IMR-90 (cell line): ENCODE results near the gene TEKT5.

Experiments used
- CHD1 ChIP-seq: IDR thresholded peaks from 2 replicates; pipeline ENCODE4 v1.6.1; 2012; ENCODE audit warnings: low read depth, low read length, improper control_type of control experiment
- ELK1 ChIP-seq: fragments of 150-350 bp; IDR thresholded peaks from 2 replicates; pipeline ENCODE4 v1.6.1; 2016; ENCODE audit warnings: low read depth, mild to moderate bottlenecking, low read length, moderate library complexity, borderline replicate concordance
- FOS ChIP-seq: fragments of 150-350 bp; IDR thresholded peaks from 2 replicates; pipeline ENCODE4 v1.6.1; 2016; ENCODE audit warnings: low read depth, low read length
- MAFK ChIP-seq: IDR thresholded peaks from 2 replicates; pipeline ENCODE4 v1.6.1; 2012; ENCODE audit warnings: low read depth, low read length, improper control_type of control experiment
- POLR2A ChIP-seq: IDR thresholded peaks from 2 replicates; pipeline ENCODE4 v1.6.1; 2012; ENCODE audit warnings: mild to moderate bottlenecking, low read depth, low read length
- RAD21 ChIP-seq: IDR thresholded peaks from 2 replicates; pipeline ENCODE4 v1.6.1; 2012; ENCODE audit warnings: low read length, improper control_type of control experiment
- RFX5 ChIP-seq: IDR thresholded peaks from 2 replicates; pipeline ENCODE4 v1.8.0; 2012; ENCODE audit warnings: low read depth, mild to moderate bottlenecking, low read length, moderate library complexity
- TF ChIP-seq, protein P1 (sequence below): conservative IDR thresholded peaks from 2 replicates; pipeline ENCODE4 v1.5.1; 2012; ENCODE audit warnings: mild to moderate bottlenecking, low read depth, low read length, improper control_type of control experiment

DNA sequence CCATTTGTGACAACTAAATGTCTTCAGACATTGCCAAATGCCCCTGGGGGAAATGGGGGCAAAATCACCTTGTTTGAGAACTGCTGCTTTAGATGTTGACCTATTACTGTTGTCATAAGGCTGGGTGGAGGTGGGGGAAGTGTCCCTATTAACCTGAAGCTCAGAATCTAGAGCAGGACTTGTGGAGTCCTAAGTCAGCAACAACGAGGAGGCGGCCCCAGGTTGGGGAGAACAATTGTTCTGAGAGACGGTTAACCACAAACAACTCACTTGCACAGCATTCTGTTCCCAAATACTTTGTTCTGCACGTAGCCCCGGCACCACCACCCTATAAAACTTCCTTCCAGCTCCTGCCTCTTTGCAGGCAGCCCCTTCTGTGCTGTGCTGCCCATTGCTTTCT is 32.5 kb downstream of the TEKT5 start:
- TF ChIP-seq CHD1 (no peak), POLR2A (no peak), FOS (no peak), RFX5 (no peak), RAD21 (no peak), ELK1 (no peak), MAFK (no peak)
- TF ChIP-seq, protein P1, sequence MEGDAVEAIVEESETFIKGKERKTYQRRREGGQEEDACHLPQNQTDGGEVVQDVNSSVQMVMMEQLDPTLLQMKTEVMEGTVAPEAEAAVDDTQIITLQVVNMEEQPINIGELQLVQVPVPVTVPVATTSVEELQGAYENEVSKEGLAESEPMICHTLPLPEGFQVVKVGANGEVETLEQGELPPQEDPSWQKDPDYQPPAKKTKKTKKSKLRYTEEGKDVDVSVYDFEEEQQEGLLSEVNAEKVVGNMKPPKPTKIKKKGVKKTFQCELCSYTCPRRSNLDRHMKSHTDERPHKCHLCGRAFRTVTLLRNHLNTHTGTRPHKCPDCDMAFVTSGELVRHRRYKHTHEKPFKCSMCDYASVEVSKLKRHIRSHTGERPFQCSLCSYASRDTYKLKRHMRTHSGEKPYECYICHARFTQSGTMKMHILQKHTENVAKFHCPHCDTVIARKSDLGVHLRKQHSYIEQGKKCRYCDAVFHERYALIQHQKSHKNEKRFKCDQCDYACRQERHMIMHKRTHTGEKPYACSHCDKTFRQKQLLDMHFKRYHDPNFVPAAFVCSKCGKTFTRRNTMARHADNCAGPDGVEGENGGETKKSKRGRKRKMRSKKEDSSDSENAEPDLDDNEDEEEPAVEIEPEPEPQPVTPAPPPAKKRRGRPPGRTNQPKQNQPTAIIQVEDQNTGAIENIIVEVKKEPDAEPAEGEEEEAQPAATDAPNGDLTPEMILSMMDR: no peak
